Hippocampal formation (tissue), 2 donors: Measurements from ENCODE around the gene XPO6.

ENCODE experiments used
- DNase-seq, 2 donors: peaks; one replicate each; lab custom pipeline; 2025; lab: John Stamatoyannopoulos, UW

XPO6 gene

DNA sequence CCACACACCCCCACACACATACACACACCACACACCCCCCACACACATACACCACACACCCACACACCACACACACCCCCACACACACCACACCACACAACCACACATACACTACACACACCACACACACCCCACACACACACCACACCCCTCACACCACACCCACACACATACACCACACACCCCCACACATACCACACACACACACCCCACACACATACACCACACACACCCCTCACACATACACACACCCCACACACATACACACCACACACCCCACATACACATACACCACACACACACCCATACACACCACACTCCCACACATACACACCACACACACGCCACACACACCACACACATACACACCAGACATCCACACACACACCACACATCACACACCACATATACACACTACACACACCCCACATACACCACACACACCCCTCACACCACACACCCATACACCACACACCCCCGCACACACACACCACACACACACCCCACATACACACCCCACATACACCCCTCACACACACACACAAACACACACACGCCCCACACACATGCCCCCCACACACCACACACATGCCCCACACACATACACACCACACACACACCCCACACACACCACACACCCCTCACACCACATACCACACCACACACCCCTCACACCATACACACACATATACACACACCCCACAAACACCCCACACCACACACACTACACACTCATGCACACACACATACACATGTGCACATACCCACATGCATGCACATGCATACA lies 122.4 kb downstream of the XPO6 start:
- DNase-seq: no peak

DNA sequence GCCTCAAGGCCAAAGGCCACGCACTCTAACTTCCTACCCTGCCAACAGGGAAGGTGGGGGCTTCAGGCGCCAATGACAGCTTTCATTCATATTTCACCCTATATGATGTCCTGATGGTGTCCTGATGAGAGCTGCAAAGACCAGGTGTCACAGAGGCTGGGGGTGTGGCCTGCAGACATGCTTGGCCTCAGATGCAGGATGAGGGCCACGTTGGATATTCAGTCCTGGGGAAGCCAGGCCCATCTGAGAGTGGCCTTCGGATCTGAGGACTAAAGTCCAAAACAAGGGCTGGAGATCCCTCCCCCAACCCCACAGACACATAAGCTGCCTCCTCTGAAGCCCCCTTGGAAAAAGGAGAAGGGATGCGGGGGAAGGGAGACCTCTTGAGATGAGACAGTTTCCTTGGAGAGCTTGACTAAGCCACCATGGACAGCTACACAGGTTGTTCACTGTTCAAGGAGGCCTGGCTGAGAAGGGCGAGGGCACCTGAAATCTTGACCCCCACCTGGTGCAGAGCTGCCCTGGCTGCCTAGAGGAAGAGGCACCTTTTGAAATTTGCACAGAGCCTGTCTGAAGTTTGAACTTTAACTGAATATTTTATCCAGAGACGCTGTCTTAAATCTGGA lies 124.0 kb downstream of the XPO6 start:
- DNase-seq: no peak

DNA sequence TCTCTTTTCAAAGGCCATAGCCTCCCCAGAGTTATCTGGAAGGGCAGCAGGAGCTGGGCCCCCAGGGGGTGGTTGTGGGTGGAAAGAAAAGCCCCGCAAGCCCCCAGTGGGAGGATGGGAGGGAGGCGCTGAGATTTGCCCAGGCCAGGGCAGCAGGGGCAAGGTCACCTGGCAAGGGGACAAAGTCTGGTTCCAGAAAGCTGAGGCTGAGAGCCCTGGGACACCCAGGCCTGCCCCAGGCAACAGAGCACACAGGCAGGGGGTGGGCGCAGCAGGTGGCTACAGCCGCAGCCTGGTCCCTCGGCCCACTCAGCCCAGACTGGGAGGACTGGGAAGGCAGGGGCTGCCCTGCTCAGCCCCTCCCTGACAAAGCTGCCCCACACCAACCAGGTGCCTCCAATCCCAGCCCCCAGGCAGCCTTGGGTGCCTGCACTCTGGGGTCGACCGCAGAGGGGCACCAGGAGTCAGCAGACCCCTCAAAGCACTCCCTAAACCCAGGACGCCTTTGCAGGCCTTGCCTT lies 124.6 kb downstream of the XPO6 start:
- no peak for DNase-seq

DNA sequence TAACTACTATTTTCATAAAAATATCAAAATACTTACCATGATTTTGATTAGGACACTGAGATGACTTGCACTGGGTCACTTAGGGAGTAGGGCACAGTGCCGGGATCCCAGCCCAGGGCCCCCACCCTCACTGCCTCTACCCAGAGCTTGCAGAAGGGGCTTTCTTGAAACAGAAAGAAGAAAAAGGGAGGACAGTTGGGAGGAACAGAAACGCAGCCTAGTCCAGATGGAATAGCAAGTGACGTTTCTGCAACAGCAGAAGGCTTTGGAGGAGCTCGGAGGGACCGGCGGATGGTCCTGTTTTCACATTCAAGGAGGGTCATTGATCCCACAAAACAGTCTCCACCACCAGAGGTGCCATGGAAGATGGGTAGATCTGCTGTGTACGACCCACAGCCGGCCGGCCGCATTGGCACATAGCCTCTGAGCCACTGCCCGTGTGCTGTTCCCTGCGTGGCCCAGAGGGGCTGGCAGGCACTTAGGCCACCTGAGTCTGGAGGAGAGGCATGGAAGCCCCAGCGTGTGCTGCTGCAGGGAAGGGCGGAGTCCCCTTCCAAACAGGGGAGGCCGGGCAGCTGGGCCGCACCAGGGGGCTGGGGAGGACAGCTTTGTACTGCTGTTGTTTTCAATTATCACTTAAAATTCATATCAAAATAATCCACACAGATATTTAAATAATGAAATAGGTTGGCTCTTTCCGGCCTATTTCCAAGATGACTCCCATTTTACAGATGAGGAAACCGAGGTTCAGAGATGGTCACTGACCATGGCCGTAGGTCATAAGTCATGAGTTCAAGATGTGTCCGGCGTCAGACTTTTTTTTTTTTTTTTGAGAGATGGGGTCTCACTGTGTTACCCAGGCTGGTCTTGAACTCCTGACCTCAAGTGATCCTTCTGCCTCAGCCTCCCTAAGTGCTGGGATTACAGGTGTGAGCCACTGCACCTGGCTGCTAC lies 125.3 kb downstream of the XPO6 start:
- DNase-seq: no peak

DNA sequence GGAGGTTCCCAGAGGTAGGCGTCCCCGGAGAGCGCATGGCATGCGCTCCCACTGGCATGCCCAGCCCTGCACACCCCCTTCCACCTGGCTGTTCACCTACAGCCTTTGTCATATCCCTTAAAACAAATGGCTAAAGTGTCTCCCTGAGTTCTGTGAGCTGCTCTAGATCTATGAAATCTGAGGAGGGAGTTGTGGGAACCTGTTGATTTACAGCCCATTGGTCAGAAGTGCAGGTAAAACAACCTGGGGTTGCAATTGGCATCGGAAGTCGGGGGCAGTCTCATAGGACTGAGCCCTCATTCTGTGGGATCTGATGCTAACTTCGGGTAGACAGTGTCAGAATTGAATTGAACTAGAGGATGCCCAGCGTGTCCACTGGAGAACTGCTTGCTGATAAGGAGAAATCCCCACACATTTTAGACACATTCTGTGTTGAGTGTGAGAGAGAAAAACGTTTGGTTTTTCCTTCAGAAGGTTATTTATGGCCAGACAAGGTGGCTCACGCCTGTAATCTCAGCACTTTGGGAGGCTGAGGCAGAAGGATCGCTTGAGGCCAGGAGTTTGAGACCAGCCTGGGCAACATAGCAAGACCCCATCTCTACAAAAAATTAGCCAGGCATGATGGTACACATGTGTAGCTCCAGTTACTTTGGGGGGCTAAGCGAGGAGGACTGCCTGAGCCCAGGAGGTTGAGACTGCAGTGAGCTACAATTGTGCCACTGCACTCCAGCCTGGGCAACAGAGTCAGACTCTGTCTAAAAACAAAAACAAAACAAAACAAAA lies 126.2 kb downstream of the XPO6 start:
- no peak for DNase-seq

DNA sequence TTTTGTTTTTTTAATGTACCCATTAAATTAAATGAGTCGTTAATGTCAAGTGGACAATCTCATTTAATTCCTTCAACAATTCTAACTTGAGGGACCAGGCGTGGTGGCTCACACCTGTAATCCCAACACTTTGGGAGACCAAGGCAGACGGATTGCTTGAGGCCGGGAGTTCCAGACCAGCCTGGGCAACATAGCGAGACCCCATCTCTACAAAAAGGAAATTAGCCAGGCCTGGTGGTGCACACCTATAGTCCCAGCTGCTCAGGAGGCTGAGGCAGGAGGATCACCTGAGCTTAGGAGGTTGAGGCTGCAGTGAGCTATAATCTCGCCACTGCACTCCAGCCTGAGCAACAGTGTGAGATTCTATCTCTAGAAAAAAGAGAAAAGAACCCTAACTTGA lies 127.6 kb downstream of the XPO6 start:
- no peak for DNase-seq

DNA sequence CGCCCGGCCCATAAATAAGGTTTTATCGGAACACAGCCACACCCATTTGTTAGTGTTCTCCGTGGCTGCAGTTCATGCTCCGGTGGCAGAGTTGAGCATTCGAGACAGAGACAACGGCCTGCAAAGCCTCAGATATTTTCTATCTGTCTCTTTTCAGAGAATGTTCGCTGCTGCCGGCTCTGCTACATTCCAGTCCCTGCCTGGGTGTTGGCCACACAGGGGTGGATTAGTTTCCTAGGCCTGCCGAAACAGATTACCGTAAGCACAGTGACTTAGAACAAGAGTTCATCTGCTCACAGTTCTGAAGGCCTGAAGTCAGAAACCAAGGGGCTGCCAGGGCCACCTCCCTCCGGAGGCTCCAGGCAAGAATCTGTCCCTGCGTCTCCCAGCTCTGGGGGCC lies 129.1 kb downstream of the XPO6 start:
- DNase-seq: no peak

DNA sequence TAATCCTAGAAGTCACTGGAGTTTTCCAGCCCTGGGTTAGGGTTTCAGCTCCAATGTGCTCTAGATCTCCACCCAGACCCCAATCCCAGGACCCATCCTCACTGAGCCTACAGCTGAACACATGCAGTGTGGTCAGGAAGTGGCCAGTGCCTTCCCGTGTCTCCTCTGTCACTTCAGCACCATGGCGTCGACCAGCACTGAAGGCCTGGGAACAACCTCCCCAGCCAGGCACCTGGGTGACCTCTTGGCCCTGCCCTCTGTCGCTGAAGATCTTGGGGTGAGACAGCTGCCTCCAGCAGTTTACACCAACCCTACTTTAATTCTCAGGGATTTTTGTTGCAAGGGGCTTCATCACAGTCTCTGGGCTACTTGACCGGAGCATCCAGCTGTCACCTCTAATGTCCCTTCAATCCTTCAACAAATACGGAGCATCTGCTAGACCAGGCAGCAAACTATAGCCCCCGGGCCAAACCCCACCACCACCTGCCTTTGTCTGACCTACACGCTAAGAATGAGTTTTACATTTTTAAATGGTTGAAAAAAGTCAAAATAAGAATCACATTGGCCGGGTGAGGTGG lies 130.3 kb downstream of the XPO6 start:
- DNase-seq: no peak

DNA sequence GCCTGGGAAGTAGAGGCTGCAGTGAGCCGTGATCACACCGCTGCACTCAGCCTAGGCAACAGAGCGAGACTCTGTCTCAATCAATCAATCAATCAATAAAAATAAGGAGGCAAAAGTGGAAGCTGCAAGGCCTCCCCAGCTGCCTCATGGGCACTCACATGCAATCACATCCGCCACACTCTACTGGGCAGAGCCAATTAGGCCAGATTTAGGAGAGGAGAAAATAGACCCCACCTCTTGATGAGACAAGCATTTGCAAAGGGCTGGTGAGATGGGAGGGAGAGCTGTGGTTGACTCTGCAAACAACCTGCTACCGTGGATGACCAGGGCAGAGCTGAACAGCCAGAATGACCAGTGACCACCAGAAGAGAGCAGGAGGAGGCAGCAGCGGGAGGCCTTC lies 133.5 kb downstream of the XPO6 start:
- no peak for DNase-seq

DNA sequence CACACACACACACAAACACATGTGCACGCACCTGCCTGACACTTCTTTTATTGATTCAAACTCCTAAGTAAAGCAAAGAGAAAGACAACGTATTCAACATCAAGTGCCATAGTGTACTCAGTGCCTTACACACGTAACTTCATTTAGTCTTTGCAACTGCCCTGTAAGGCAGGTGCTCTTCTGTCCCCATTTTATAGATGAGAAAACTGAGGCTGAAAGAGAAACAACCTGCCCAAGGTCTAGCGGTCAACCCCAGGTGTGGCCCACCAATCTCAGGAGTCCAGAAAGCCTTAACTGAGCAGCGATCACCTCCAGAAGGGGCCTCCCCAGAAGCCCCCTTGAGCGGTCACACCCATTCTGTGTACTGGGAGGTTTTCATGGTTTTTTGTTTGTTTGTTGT lies 137.9 kb downstream of the XPO6 start:
- DNase-seq: no peak

DNA sequence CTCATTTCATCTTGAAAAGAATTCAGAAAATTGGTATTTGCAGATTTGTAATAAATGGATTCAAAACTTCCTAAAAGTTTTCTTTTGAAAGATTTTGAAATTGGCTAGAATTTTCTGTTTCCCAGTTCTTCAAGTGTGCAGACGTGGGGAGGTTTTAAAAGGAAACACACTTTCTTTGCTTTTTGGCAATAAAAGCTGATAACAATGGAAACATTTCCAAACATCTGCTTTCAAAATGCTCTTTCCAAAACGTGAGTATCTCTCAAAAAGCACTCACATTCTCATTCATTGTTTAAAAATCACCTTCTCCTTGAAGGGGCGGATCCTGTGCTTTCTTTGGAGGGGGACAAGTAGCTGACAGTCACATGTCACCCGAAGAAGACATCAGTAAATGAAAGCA lies 139.7 kb downstream of the XPO6 start:
- no peak for DNase-seq

DNA sequence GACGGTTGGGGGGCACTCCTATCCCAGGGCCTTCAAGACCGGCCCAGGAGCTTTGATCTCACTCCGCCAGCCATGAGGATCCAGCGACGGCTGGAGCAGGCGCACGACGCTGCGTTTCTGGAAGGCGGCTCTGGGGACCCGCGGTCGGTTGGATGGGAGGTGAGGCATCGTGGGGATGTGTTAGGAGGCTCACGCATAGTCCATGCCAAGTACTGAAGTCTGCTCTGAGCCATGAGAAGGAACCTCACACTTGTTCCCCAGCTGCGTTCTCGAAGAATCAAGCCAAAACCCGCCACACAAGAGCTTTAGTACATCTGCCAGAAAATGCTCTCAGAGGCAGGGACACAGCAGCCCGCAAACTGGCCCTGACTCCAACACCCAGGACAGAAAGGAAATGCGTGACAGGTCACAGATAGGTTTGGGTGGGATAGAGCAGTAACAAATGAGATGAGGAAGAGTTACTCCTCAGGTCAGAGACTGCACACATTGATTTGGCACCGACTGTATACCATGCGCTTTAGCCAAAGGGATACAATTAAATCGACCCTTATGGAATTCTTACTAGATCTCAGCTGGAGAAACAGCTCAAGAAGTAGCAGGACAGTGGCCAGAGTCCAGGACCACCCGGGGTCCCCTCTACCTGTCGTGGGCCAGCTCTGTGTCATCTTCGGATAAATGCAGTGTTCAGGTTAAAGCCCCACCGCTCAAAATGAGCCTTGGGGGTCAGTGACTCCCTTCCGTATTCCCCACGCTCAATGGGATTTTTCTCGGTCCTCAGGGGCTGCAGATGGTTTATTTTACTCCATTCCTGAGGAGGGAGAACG lies 141.6 kb downstream of the XPO6 start:
- no peak for DNase-seq

DNA sequence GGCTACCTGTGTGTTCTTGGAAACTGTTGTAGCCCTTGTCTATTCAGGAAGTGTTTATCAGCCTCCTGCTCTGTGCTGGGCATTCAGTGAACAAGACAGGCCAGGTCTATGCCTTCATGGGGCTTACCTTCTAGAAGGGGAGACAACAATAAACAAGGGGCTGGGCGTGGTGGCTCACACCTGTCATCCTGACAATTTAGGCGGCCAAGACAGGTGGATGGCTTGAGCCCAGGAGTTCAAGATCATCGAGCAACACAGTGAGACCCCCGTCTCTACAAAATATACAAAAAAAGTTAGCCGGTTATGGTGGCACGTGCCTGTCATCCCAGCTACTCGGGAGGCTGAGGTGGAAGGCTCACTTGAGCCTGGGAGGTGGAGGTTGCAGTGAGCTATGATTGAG lies 142.8 kb downstream of the XPO6 start:
- no peak for DNase-seq

DNA sequence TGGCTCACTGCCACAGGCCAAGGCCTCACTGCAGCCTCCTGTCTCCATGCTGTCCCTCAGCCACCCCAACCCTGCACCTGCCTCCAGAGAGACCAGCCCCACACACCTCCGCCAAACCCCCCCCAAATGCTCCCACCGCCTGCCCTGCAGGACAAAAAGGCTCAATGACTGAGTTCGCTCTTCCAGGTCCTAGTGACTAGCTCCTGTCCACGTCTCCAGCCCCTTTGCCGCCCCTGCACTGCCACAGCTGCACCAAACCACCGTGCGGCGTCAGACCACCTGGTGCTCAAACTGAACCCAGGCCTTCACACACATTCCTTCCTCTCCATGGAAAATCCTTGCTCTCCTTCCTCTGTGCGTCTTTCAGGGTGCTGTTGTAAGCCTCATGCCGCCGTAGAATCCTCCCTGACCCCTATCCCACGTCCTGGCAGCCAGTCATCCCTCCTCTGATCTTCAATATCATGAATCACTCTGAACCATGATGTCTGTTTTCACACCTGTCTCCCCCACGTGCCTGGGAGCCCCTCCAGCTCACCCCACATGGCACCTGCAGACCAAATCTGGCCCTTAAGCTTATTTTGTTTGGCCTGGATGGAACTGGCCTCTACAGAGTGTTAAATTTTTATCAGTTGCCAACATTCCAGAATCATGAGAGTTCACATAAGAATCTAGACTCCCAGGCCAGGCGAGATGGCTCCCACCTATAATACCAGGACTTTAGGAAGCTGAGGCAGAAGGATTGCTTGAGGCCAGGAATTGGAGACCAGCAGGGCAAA lies 144.0 kb downstream of the XPO6 start:
- no peak for DNase-seq

DNA sequence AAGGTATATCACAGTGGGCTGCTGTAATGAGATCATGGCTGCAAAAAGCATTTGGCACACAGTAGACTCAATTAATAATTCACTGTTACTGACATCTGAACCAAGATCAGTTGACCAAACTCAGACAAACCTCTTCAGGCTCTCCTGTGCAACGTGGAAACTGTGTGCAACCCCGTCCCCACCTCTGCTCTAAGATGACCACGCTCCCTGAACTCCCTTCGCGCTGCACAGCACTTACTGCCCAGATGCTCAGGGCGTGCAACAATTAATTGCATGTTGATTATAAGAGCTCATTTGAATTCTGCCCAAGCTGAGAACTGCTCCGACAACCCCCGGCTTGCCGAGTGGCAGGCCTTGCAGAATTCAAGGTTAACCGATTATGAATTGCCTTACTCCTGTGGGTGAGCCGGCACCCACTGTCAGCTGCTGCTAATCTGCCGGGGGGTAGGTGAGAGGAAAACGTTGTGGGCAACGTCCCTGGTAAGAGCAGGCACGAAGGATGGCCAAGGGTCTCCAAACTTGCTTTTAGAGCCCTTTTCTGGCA lies 147.0 kb downstream of the XPO6 start:
- no peak for DNase-seq

DNA sequence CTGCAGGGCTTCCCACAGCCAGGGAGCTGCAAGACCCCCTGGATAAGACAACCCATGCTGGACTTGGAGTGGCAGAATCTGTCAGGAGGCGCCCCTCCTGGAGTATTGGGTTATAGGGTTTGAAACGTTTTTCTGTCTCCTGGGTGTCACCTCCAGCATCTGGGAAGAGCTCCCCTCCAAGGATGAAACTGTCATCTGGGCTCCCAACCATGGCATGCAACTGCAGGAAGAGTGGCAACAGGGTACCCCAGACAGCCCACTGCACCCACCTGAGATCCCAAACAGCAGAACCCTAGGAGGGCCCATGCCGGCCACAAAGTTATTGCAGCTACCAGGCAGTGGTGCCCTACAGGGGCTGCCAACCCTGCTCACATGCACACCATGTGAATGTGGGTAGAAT lies 147.6 kb downstream of the XPO6 start:
- DNase-seq: no peak

DNA sequence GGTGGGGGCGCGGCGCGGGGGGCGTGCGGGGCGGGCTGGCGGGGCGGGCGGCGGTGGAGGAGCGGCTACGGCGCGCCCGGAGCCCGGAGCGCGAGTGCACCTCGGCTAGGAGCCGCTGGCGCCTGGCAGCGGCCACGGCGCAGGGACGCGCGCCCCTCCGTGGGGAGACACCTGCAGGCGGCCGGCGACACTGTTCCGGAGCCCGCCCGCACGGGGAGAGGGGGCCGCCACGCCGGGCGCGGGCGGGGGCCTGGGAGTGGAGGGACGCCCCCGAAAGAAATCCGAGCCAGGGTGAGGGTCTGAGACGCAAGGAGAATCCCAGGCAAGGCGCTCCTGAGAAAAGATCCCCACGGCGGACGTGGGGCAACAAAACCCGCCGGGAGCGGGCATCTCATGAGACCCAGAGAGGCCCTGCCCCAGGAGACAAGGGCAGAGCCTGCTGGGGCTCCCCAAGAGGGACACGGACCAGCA lies 148.1 kb downstream of the XPO6 start, which contains the start of gene GSG1L:
Gene GSG1L, minus strand, starts transcription at position 124 of the 471 bp plus-strand sequence. CDS start 290 bp downstream, outside the sequence.
- no peak for DNase-seq

DNA sequence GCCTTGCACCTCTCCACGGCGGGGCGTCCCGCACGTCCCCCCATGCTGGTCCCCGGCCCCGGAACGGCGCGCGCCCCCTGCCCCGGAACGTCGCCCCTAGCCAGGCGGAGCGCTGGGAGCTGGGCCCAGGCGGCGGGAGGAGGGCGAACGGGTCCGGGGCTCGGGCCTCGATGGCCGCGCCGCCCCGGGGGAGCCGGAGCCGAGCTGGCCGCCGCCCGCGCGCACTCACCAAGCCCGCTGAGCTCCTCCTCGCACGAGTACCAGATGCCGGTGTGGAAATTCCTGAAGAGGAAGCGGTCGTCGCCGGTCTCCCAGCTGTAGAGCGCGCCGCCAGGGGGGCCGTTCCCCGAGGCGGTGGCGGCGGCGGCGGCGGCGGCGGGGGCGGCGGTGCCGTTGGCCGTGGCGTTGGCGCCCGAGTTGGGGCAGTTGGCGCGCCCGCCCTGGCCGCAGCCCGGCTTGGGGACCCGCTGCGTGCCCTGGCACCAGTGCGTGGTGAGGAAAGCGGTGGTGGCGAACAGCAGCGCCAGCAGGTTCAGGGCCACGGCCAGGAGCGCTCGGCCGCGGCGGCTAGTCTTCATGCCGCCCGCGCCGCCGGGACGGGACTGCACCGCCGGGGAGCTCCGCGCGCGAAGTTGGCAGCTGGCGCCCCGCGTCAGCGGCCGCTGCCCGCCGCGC lies 148.8 kb downstream of the XPO6 start:
- no peak for DNase-seq
